HepG2 (cell line): Measurements from ENCODE around the gene SSC5D. TPM values are rescaled to one million over a fixed set of nuclear protein-coding genes. Genes with fewer than 3 reads are reported as not detected.

ENCODE experiments used
- ATAC-seq: fragments of 200-7000 bp; cut with Tn5 transposase; 3 replicates; pipeline ENCODE4 v1.9.1; 2020; ENCODE audit warnings: mild to moderate bottlenecking, moderate library complexity
- BruUV-seq: library from RNA; stranded (reverse); fragments of 400-500 nt; replicated peaks from 2 replicates; lab custom pipeline; 2021; lab: Mats Ljungman, UMichigan
- CTCF ChIA-PET: fragments of 300-600 bp; formaldehyde crosslinking; extraction: SDS; loops from one replicate; lab custom pipeline; 2021; ENCODE audit warnings: low total read pairs, inconsistent platforms, low intra/inter-chr PET ratio; lab: Yijun Ruan, JAX
- POLR2A ChIA-PET: fragments of 350-600 bp; sonication (Branson Sonifier 250); formaldehyde crosslinking; loops from one replicate; lab custom pipeline; 2020; ENCODE audit warnings: antibody characterized with exemption, inconsistent platforms; lab: Yijun Ruan, JAX
- DNase-seq: peaks from one replicate; pipeline ENCODE4 v3.0.0-alpha.2; 2015; ENCODE audit warnings: low spot score
- FAIRE-seq: peaks from 3 replicates; lab custom pipeline; 2011; peaks lifted over from hg19 to GRCh38; lab: Jason Lieb, UNC
- H2AFZ ChIP-seq: one replicate; pipeline ENCODE4 v1.6.1; 2011; ENCODE audit warnings: low read length, inconsistent platforms
- H3K27ac ChIP-seq: fragments of 300-600 bp; 3 replicates; pipeline ENCODE4 v1.8.0; 2011; ENCODE audit warnings: mixed run types, mild to moderate bottlenecking, mixed read lengths, low read length, inconsistent platforms; ENCODE audit not compliant: insufficient read depth; ENCODE audit errors: extremely low read length
- H3K27me3 ChIP-seq, 2 experiments: fragments of 200-600 bp in 1 of 2; 2 replicates in 1 of 2; 3 replicates in 1 of 2; pipeline versions ENCODE4 v1.6.0 to v1.8.0; 2011; ENCODE audit warnings: low read length in 2 of 2, mild to moderate bottlenecking in 2 of 2, moderate library complexity in 2 of 2, inconsistent platforms in 1 of 2; ENCODE audit not compliant: insufficient read depth in 2 of 2, control insufficient read depth in 1 of 2
- H3K36me3 ChIP-seq, 2 experiments: fragments of 200-600 bp in 1 of 2; replicated peaks in 1 of 2; 2 replicates in 1 of 2; 3 replicates in 1 of 2; pipeline versions ENCODE4 v1.5.1 to v1.8.0; 2011; ENCODE audit warnings: low read length in 2 of 2, inconsistent platforms in 1 of 2; ENCODE audit not compliant: insufficient read depth in 2 of 2, control insufficient read depth in 1 of 2
- H3K4me1 ChIP-seq: 2 replicates; pipeline ENCODE4 v1.5.1; 2012; ENCODE audit warnings: low read length, inconsistent platforms; ENCODE audit not compliant: insufficient read depth
- H3K4me2 ChIP-seq: 2 replicates; pipeline ENCODE4 v1.6.0; 2011; ENCODE audit warnings: low read depth, low read length, inconsistent platforms
- H3K4me3 ChIP-seq, 3 experiments: fragments of 200-600 bp in 1 of 3; sonication (generic), shearing (Covaris generic) in 1 of 3; replicated peaks in 1 of 3; 2 replicates each; pipeline ENCODE4 v1.5.1; 2011 to 2016; ENCODE audit warnings: low read length in 3 of 3, inconsistent platforms in 2 of 3, low read depth in 2 of 3, mild to moderate bottlenecking in 2 of 3, control low read depth in 1 of 3, mixed read lengths in 1 of 3; ENCODE audit not compliant: insufficient read depth in 1 of 3
- H3K79me2 ChIP-seq: one replicate; pipeline ENCODE4 v1.6.1; 2011; ENCODE audit warnings: low read length, inconsistent platforms; ENCODE audit not compliant: insufficient read depth
- H3K9ac ChIP-seq: 2 replicates; pipeline ENCODE4 v1.6.0; 2011; ENCODE audit warnings: mild to moderate bottlenecking, low read depth, low read length, inconsistent platforms; ENCODE audit not compliant: insufficient read depth
- H3K9me3 ChIP-seq: 2 replicates; pipeline ENCODE4 v1.5.1; 2012; ENCODE audit warnings: mild to moderate bottlenecking, low read length
- H4K20me1 ChIP-seq: 2 replicates; pipeline ENCODE4 v1.6.0; 2011; ENCODE audit warnings: inconsistent platforms, mild to moderate bottlenecking, low read length, moderate library complexity; ENCODE audit not compliant: insufficient read depth
- CHD2 ChIP-seq: IDR thresholded peaks from 2 replicates; pipeline ENCODE4 v1.6.1; 2011; ENCODE audit warnings: low read depth, low read length, improper control_type of control experiment
- JARID2 ChIP-seq: sonication (generic); formaldehyde crosslinking; IDR thresholded peaks from 2 replicates; pipeline ENCODE4 v1.8.1; 2023; ENCODE audit warnings: missing genetic modification reagents, inconsistent platforms; ENCODE audit not compliant: insufficient replicate concordance
- MAFK ChIP-seq, 2 experiments: IDR thresholded peaks in 1 of 2; conservative IDR thresholded peaks in 1 of 2; 2 replicates each; pipeline ENCODE4 v1.6.1; 2011; ENCODE audit warnings: improper control_type of control experiment in 2 of 2, low read length in 2 of 2
- RORA ChIP-seq: sonication (generic); formaldehyde crosslinking; IDR thresholded peaks from 2 replicates; pipeline ENCODE4 v1.5.0; 2020; ENCODE audit warnings: mild to moderate bottlenecking, missing genetic modification reagents, moderate library complexity
- SIX4 ChIP-seq: sonication (generic); formaldehyde crosslinking; IDR thresholded peaks from 2 replicates; pipeline ENCODE4 v1.4.0; 2020; ENCODE audit warnings: missing genetic modification reagents
- SMARCE1 ChIP-seq: fragments of 450-650 bp; IDR thresholded peaks from 2 replicates; pipeline ENCODE4 v1.6.1; 2017; ENCODE audit warnings: borderline replicate concordance
- ZBTB3 ChIP-seq: sonication (generic); formaldehyde crosslinking; IDR thresholded peaks from 2 replicates; pipeline ENCODE4 v1.4.0; 2020; ENCODE audit warnings: low read depth, mild to moderate bottlenecking, moderate library complexity, missing genetic modification reagents, borderline replicate concordance
- ZNF317 ChIP-seq: sonication (generic); formaldehyde crosslinking; IDR thresholded peaks from 2 replicates; pipeline ENCODE4 v1.5.0; 2020; ENCODE audit warnings: mild to moderate bottlenecking, missing genetic modification reagents
- ZNF451 ChIP-seq: sonication (generic); formaldehyde crosslinking; IDR thresholded peaks from 2 replicates; pipeline ENCODE4 v1.5.0; 2020; ENCODE audit warnings: mild to moderate bottlenecking, missing genetic modification reagents
- ZNF468 ChIP-seq: sonication (generic); formaldehyde crosslinking; IDR thresholded peaks from 2 replicates; pipeline ENCODE4 v1.8.0; 2022; ENCODE audit warnings: mild to moderate bottlenecking, moderate library complexity, missing genetic modification reagents
- ZNF572 ChIP-seq: sonication (generic); formaldehyde crosslinking; IDR thresholded peaks from 2 replicates; pipeline ENCODE4 v1.5.1; 2020; ENCODE audit warnings: mild to moderate bottlenecking, missing genetic modification reagents
- ZNF589 ChIP-seq: sonication (generic); formaldehyde crosslinking; conservative IDR thresholded peaks from 2 replicates; pipeline ENCODE4 v1.8.0; 2022; ENCODE audit warnings: mild to moderate bottlenecking, moderate library complexity, missing genetic modification reagents
- ZNF772 ChIP-seq: sonication (generic); formaldehyde crosslinking; IDR thresholded peaks from 2 replicates; pipeline ENCODE4 v1.5.0; 2020; ENCODE audit warnings: mild to moderate bottlenecking, missing genetic modification reagents
- ZSCAN5A ChIP-seq: sonication (generic); formaldehyde crosslinking; IDR thresholded peaks from 2 replicates; pipeline ENCODE4 v1.8.0; 2022; ENCODE audit warnings: mild to moderate bottlenecking, missing genetic modification reagents, borderline replicate concordance
- WGBS: methylation state at CpG from one replicate; pipeline ENCODE4 v1.1.6; 2017; ENCODE audit warnings: low lambda C conversion rate; 5-methylcytosine and 5-hydroxymethylcytosine counted together
- in situ Hi-C: cut with HindIII; loops from 2 replicates; pipeline ENCODE4 v1.10.0; 2017; ENCODE audit warnings: low pct_unique_long_range_greater_than_20kb; ENCODE audit not compliant: extremely low pct_ligation_motif_present
- intact Hi-C: fragments of 100-400 bp; cut with micrococcal nuclease; formaldehyde crosslinking; loops from one replicate; pipeline ENCODE4 v1.10.0; 2022; ENCODE audit not compliant: unreplicated experiment
- polyA plus RNA-seq, 8 experiments: library from polyadenylated mRNA; depleted of rRNA in 3 of 8; stranded (reverse) in 7 of 8; unstranded in 1 of 8; fragments of >200 nt; fragmentation: Illumina TruSeq in 4 of 8; extraction: Trizol in 4 of 8; gene quantifications; 2 replicates each; pipeline versions ENCODE4 v1.2.1 to v1.2.3, GENCODE V29; 2011 to 2016; ENCODE audit warnings: low read depth in 4 of 8, missing spikeins in 1 of 8, mixed read lengths in 1 of 8; ENCODE audit not compliant: insufficient read depth in 1 of 8
- total RNA-seq, 5 experiments: library from RNA; depleted of rRNA; stranded (reverse); fragments of >200 nt; fragmentation: Illumina TruSeq; extraction: Trizol; gene quantifications; 2 replicates each; pipeline ENCODE4 v1.2.3, GENCODE V29; 2016; ENCODE audit warnings: low read depth in 1 of 5
- TF ChIP-seq, protein P1 (sequence below): sonication (generic); formaldehyde crosslinking; IDR thresholded peaks from 2 replicates; pipeline ENCODE4 v1.5.0; 2020; ENCODE audit warnings: missing genetic modification reagents

SSC5D gene
- total and polyA plus RNA-seq, 2 of the 13 experiments (the other 11 are each of a cell fraction or from before 2014, with no cell fraction given) = not detected

DNA sequence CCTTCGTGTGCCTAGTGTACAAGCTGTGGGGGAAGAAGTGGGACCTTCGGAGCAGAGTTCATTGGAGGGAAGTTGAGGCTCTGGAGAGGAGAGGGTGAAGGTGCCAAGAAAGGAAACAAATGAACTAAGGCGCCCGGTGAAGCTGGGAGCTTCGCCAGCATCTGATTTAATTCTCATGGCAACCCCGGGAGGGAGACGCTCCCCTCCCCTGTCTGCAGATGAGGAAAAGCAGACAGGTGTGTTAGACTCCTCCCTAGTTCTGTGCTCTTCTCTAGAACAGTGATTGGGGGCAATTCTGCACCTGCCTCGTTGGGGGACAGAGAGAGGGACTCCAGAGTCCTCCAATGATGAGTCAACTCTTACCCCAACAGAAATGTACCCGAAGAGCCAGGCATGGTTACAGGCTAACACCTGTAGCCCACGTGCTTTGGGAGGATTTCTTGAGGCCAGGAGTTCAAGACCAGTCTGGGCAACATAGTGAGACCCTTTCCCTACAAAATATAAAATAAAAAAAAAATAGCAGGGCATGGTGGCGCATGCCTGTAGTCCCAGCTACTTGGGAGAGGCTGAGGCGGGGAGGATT lies 4.2 kb downstream of the SSC5D start:
- no TSS peak for BruUV-seq
- in situ Hi-C loops = no loop called here

GRCh38 chr19:55493052-55493644 lies 4.9 kb downstream of the SSC5D start:
- H3K36me3 ChIP-seq = no peaks in the 10 kb centered on the region
- peaks cover 6% of the 10 kb centered on the region; the same call in 1 of the 2 replicates for H3K4me1 ChIP-seq
- FAIRE-seq (no peak), DNase-seq (no peak), ATAC-seq (no peak)
- peaks cover 19 to 74% of the 10 kb centered on the region in 2 experiments for H3K27me3 ChIP-seq
- ChIA-PET CTCF (no interaction called here), POLR2A (interaction anchor here (1.6 kb wide), 1 partner anchor 11 kb away, joined by 5 read pairs; no protein-coding TSS in a partner anchor)
- H3K9me3 ChIP-seq = no peaks in the 10 kb centered on the region
- no peak overlapping the region for H3K4me3 ChIP-seq
- H3K79me2 ChIP-seq = no peaks in the 10 kb centered on the region
- no peak overlapping the region for H3K27ac ChIP-seq
- H2AFZ ChIP-seq = no peak overlapping the region
- WGBS = 34% methylated on average over 12 of the region's 18 CpGs
- H4K20me1 ChIP-seq = no peaks in the 10 kb centered on the region
- in situ Hi-C loops (no loop called here), intact Hi-C loops (no loop called here)
- no peak overlapping the region for H3K9ac ChIP-seq
- no TSS peak for BruUV-seq
- H3K4me2 ChIP-seq = no peak overlapping the region
- TF ChIP-seq ZNF772 (CRISPR knock-in tag) (no peak), CHD2 (no peak), ZNF468 (CRISPR knock-in tag) (no peak), ZNF451 (no peak), RORA (no peak), ZNF572 (CRISPR knock-in tag) (no peak), SMARCE1 (no peak), MAFK (conservative IDR thresholded peaks at IDR 0.05 in 1 of 2, IDR thresholded peaks at IDR 0.05 in 1 of 2; ENCODE audit: low read length in 2 of 2) (no peak), JARID2 (CRISPR knock-in tag) (no peak), ZNF317 (no peak), ZSCAN5A (CRISPR knock-in tag) (no peak)
- TF ChIP-seq, protein P1, sequence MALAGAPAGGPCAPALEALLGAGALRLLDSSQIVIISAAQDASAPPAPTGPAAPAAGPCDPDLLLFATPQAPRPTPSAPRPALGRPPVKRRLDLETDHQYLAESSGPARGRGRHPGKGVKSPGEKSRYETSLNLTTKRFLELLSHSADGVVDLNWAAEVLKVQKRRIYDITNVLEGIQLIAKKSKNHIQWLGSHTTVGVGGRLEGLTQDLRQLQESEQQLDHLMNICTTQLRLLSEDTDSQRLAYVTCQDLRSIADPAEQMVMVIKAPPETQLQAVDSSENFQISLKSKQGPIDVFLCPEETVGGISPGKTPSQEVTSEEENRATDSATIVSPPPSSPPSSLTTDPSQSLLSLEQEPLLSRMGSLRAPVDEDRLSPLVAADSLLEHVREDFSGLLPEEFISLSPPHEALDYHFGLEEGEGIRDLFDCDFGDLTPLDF (CRISPR knock-in tag) = no peak

More for the DNA sequence above, 4.2 kb downstream of the SSC5D start:
- Histone ChIP-seq H3K9me3 (no peaks in the 10 kb centered on the region), H3K79me2 (no peaks in the 10 kb centered on the region), H3K4me1 (peaks cover 12% of the 10 kb centered on the region), H4K20me1 (no peaks in the 10 kb centered on the region), H2AFZ (no peak overlapping the region), H3K27ac (no peak overlapping the region), H3K27me3 (peaks cover 16 to 67% of the 10 kb centered on the region in 2 experiments), H3K9ac (no peak overlapping the region), H3K4me3 (no peak overlapping the region), H3K4me2 (no peak overlapping the region), H3K36me3 (no peaks in the 10 kb centered on the region)
- intact Hi-C loops = no loop called here
- ChIA-PET CTCF (no interaction called here), POLR2A (no interaction called here)
- no peak for TF ChIP-seq ZNF589 (CRISPR knock-in tag)
- no peak for TF ChIP-seq ZBTB3
- no peak for TF ChIP-seq SIX4 (CRISPR knock-in tag)
- ATAC-seq (no peak), FAIRE-seq (no peak), DNase-seq (no peak)
- 31% methylated on average over 11 of the region's 12 CpGs for WGBS
